Lower leg skin (tissue), 4 donors: ENCODE measurements around the gene FLRT2. TPM values are rescaled to one million over a fixed set of nuclear protein-coding genes. Genes with fewer than 3 reads are reported as not detected.

Source experiments
- DNase-seq, 2 donors: peaks; one replicate each; pipeline ENCODE4 v3.0.0-alpha.2; 2019; ENCODE audit warnings: low spot score in 2 of 2
- H3K4me3 ChIP-seq: fragments of 200-600 bp; sonication (generic); 2 replicates; pipeline ENCODE4 v1.5.1; 2017; ENCODE audit warnings: mild to moderate bottlenecking, low read depth; ENCODE audit not compliant: poor library complexity, severe bottlenecking
- CTCF ChIP-seq, 3 donors: fragments of 450-650 bp; IDR thresholded peaks; one replicate each; pipeline ENCODE4 v1.5.1; 2016; ENCODE audit warnings: antibody characterized with exemption in 3 of 3, mild to moderate bottlenecking in 3 of 3, moderate library complexity in 2 of 3
- POLR2A ChIP-seq, 2 donors: fragments of 450-650 bp; IDR thresholded peaks; one replicate each; pipeline ENCODE4 v1.6.1; 2016 to 2017; ENCODE audit warnings: antibody characterized with exemption in 2 of 2, mild to moderate bottlenecking in 1 of 2, moderate library complexity in 1 of 2
- WGBS, 2 donors: methylation state at CpG; one replicate each; pipeline ENCODE4 v1.1.5; 2018; 5-methylcytosine and 5-hydroxymethylcytosine counted together
- intact Hi-C: fragments of 100-400 bp; cut with DNase I; formaldehyde crosslinking; loops from one replicate; pipeline ENCODE4 v1.15.0; 2023; ENCODE audit warnings: low total_unique reads
- total RNA-seq, 4 donors: library from RNA; depleted of rRNA; stranded (reverse); fragments of >200 nt; gene quantifications; one replicate each; pipeline ENCODE4 v1.1.0, GENCODE V29; 2016

FLRT2 gene
- total RNA-seq, 4 donors from 2014 or later: 11.5 to 36.5 (median 28.0) TPM

DNA sequence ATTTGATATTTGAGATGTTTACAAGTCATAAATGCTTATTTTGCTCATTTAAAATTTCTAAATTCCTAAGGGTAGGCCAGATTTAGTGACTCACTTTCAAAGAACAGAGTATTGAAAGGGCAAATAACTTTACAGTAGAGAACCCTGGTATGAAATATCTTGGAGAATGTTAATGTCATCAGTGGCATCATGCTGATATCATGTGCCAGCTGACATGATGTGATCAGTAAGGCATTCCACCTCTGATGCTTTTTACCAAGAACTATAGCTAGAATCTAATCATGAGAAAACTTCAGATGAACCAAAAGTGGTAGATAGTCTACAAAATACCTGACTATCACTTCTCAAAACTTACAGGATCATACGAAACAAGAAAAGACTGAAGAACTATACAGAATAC, 2.9 kb upstream of the FLRT2 start:
- intact Hi-C loops: no loop called here
- H3K4me3 ChIP-seq: no peak overlapping the region
- no peak for DNase-seq
- TF ChIP-seq POLR2A (IDR thresholded peaks at IDR 0.05) (no peak), CTCF (IDR thresholded peaks at IDR 0.05) (no peak)
- whole genome bisulfite sequencing, 2 donors: 89 to 93% methylated on average over 1 of the region's 1 CpG

DNA sequence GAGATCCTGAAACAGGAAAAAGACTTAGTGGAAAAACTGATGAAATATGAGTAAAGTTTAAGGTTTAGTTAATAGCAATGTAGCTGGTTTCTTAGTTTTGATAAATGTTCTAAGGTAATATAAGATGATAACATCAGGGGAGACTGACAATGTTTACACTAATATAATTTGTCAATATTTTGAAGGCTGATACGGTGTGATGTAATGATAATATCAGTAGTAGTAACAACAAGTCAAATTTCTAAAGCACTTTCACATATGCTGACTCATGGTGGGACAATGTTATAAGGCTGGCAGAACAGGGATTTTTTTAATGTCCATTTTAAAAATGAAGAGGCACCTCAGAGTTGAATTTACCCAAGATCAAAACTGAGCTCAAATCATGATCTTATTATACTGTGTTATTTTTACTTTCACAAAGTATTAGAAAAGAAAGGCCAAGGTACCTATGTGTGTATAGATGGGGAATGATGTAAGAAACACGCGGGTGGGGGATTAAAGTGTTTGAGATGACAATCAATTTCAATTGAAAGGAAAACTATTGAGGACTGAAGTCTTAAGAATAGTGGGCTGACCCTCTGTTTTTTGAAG, 2.4 kb upstream of the FLRT2 start:
- H3K4me3 ChIP-seq: no peak overlapping the region
- no peak for DNase-seq
- 71 to 78% methylated on average over 3 of the region's 3 CpGs for WGBS, 2 donors
- TF ChIP-seq CTCF (IDR thresholded peaks at IDR 0.05) (no peak), POLR2A (IDR thresholded peaks at IDR 0.05) (no peak)
- intact Hi-C loops: no loop called here

GRCh38 chr14:85528080-85528896, 1.7 kb upstream of the FLRT2 start:
- DNase-seq: peak in 1 of 2 donors; percentile 26
- H3K4me3 ChIP-seq: no peak overlapping the region
- TF ChIP-seq POLR2A (IDR thresholded peaks at IDR 0.05) (no peak), CTCF (IDR thresholded peaks at IDR 0.05) (no peak)
- intact Hi-C loops: no loop called here
- 13 to 14% methylated on average over 7 of the region's 7 CpGs for WGBS, 2 donors

DNA sequence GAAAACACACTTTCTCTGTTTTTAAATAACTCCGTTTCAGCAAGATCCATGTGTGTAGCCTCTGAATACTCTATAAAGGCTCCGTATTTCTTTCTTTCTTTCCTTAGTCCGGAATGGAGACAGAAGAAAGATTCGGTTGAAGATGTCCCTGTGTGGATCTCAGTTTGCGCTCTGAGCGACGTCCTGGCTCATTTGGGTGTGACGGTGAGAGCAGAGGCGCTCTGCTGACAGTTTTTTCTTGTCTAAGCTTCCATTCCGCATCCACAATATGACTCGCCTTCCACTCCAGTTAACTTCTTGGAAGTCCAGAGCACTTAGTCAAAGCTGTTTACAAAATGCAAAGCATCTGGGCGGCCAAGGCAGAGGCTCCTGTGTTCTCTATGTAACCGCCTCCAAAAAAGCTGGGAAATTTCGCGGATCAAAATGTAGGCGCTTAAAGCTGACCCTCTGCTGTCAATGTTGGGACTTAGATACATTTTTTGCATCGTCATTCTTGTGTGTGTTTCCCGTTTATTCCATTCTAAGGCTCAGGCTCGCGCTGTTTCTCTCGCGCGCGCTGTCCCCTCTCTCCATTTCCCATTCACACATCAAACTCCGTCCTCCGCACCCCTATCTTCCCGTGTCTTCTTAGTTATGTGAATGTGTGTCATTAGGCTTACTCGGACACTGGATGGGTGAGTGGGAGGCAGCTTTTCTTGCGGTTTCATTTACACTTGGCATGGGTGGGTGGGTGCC, 880 bp upstream of the FLRT2 start:
- TF ChIP-seq CTCF (IDR thresholded peaks at IDR 0.05) (no peak), POLR2A (IDR thresholded peaks at IDR 0.05) (no peak)
- peak overlapping the region; percentile 33 for H3K4me3 ChIP-seq
- intact Hi-C loops: no loop called here
- WGBS, 2 donors: 7 to 8% methylated on average over 29 of the region's 29 CpGs
- peak; percentile 33 to 86 for DNase-seq

DNA sequence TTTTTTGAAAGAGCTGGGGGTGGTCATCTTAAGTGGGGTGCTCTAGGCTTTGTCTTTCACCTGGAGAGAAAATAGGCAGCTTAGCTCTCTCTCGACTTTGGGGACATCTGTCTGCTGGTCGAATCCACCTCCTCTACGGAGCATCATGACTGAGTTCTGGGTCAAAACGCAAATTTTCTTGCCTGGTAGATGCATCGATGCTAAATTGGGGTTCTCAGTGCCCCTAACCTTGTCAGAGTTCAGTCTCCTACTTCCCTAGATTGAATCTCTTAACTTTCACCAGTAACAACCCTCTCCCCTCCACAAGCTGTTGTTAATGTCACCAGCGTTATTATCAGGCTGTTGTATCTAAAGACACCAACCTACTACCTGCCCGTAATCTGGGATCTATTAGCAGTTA, 682 bp downstream of the FLRT2 start:
- TF ChIP-seq CTCF (IDR thresholded peaks at IDR 0.05) (no peak), POLR2A (IDR thresholded peaks at IDR 0.05) (no peak)
- WGBS, 2 donors: 2 to 3% methylated on average over 7 of the region's 7 CpGs
- intact Hi-C loops: no loop called here
- DNase-seq: no peak
- peak overlapping the region; percentile 44 for H3K4me3 ChIP-seq
